Mucosa of rectum (tissue), 2 donors: ENCODE data around the gene PDE4D.

Experiments
- H3K27ac ChIP-seq, 2 donors: one replicate each; pipeline ENCODE4 v1.7.0; 2013; ENCODE audit warnings: inconsistent platforms in 2 of 2, low read depth in 2 of 2, low read length in 2 of 2
- H3K27me3 ChIP-seq, 2 donors: one replicate each; pipeline ENCODE4 v1.7.0; 2013; ENCODE audit warnings: low read length in 2 of 2; ENCODE audit not compliant: control insufficient read depth in 2 of 2, insufficient read depth in 2 of 2
- H3K36me3 ChIP-seq, 2 donors: one replicate each; pipeline ENCODE4 v1.7.0; 2013; ENCODE audit warnings: low read length in 2 of 2; ENCODE audit not compliant: control insufficient read depth in 2 of 2, insufficient read depth in 2 of 2
- H3K4me1 ChIP-seq, 2 donors: one replicate each; pipeline ENCODE4 v1.7.0; 2013; ENCODE audit warnings: low read length in 2 of 2, mild to moderate bottlenecking in 1 of 2; ENCODE audit not compliant: control insufficient read depth in 2 of 2, insufficient read depth in 2 of 2
- H3K4me3 ChIP-seq, 2 donors: one replicate each; pipeline ENCODE4 v1.7.0; 2013; ENCODE audit warnings: low read length in 2 of 2
- H3K9ac ChIP-seq, 2 donors: one replicate each; pipeline ENCODE4 v1.7.0; 2013; ENCODE audit warnings: low read length in 2 of 2, low read depth in 1 of 2, mild to moderate bottlenecking in 1 of 2
- H3K9me3 ChIP-seq, 2 donors: one replicate each; pipeline ENCODE4 v1.7.0; 2013; ENCODE audit warnings: low read length in 2 of 2; ENCODE audit not compliant: control insufficient read depth in 2 of 2
- donor health status: healthy.
- donor health status: Normal muscosa, but diverticular disease.

The PDE4D gene

GRCh38 chr5:59656351-59657254 is 236.9 kb downstream of the PDE4D start:
- H3K4me1 ChIP-seq: peaks cover 7 to 9% of the 10 kb centered on the region in 2 donors
- no peak overlapping the region for H3K9ac ChIP-seq
- H3K36me3 ChIP-seq: no peaks in the 10 kb centered on the region
- no peaks in the 10 kb centered on the region for H3K9me3 ChIP-seq
- no peaks in the 10 kb centered on the region for H3K27me3 ChIP-seq
- H3K27ac ChIP-seq: no peak overlapping the region
- no peak overlapping the region for H3K4me3 ChIP-seq

GRCh38 chr5:59655693-59656309 is 237.7 kb downstream of the PDE4D start:
- Histone ChIP-seq H3K4me1 (peaks cover 3 to 9% of the 10 kb centered on the region in 2 donors), H3K9me3 (no peaks in the 10 kb centered on the region), H3K36me3 (no peaks in the 10 kb centered on the region), H3K9ac (no peak overlapping the region), H3K4me3 (no peak overlapping the region), H3K27ac (no peak overlapping the region), H3K27me3 (no peaks in the 10 kb centered on the region)

- H3K36me3 ChIP-seq: no peaks in the 10 kb centered on the region
- H3K4me3 ChIP-seq: no peak overlapping the region
- H3K9ac ChIP-seq: no peak overlapping the region
- no peaks in the 10 kb centered on the region for H3K27me3 ChIP-seq
- H3K4me1 ChIP-seq: peaks cover 1 to 6% of the 10 kb centered on the region in 2 donors
- H3K27ac ChIP-seq: no peak overlapping the region
- no peaks in the 10 kb centered on the region for H3K9me3 ChIP-seq
Measured at GRCh38 chr5:59654691-59655090, 238.8 kb downstream of the PDE4D start.

GRCh38 chr5:59652449-59652848 is 241.1 kb downstream of the PDE4D start:
- H3K4me3 ChIP-seq: no peak overlapping the region
- no peak overlapping the region for H3K9ac ChIP-seq
- H3K27ac ChIP-seq: no peak overlapping the region
- H3K4me1 ChIP-seq: peaks cover 0 to 15% of the 10 kb centered on the region in 2 donors
- no peaks in the 10 kb centered on the region for H3K9me3 ChIP-seq
- no peaks in the 10 kb centered on the region for H3K36me3 ChIP-seq
- no peaks in the 10 kb centered on the region for H3K27me3 ChIP-seq

GRCh38 chr5:59648949-59649921 is 244.3 kb downstream of the PDE4D start:
- Histone ChIP-seq H3K9ac (no peak overlapping the region), H3K27me3 (no peaks in the 10 kb centered on the region), H3K36me3 (no peaks in the 10 kb centered on the region), H3K27ac (peak overlapping the region; percentile 73 to 75), H3K9me3 (no peaks in the 10 kb centered on the region), H3K4me1 (peaks cover 0 to 12% of the 10 kb centered on the region in 2 donors), H3K4me3 (peak overlapping the region in 1 of 2 donors; percentile 20)

GRCh38 chr5:59648038-59648831 is 245.3 kb downstream of the PDE4D start:
- no peaks in the 10 kb centered on the region for H3K27me3 ChIP-seq
- peaks cover 0 to 9% of the 10 kb centered on the region in 2 donors for H3K4me1 ChIP-seq
- H3K36me3 ChIP-seq: no peaks in the 10 kb centered on the region
- H3K9me3 ChIP-seq: no peaks in the 10 kb centered on the region
- H3K4me3 ChIP-seq: no peak overlapping the region
- H3K9ac ChIP-seq: no peak overlapping the region
- H3K27ac ChIP-seq: peak overlapping the region; percentile 73 to 75

GRCh38 chr5:59645380-59645779 is 248.1 kb downstream of the PDE4D start:
- no peaks in the 10 kb centered on the region for H3K36me3 ChIP-seq
- H3K9me3 ChIP-seq: no peaks in the 10 kb centered on the region
- no peak overlapping the region for H3K27ac ChIP-seq
- no peak overlapping the region for H3K4me3 ChIP-seq
- no peak overlapping the region for H3K9ac ChIP-seq
- peaks cover 0 to 9% of the 10 kb centered on the region in 2 donors for H3K4me1 ChIP-seq
- no peaks in the 10 kb centered on the region for H3K27me3 ChIP-seq

GRCh38 chr5:59640411-59640810 is 253.1 kb downstream of the PDE4D start:
- H3K27me3 ChIP-seq: no peaks in the 10 kb centered on the region
- H3K9ac ChIP-seq: no peak overlapping the region
- no peaks in the 10 kb centered on the region for H3K4me1 ChIP-seq
- no peaks in the 10 kb centered on the region for H3K9me3 ChIP-seq
- no peak overlapping the region for H3K27ac ChIP-seq
- no peaks in the 10 kb centered on the region for H3K36me3 ChIP-seq
- H3K4me3 ChIP-seq: no peak overlapping the region

GRCh38 chr5:59637884-59638580 is 255.5 kb downstream of the PDE4D start:
- H3K9me3 ChIP-seq: no peaks in the 10 kb centered on the region

More at GRCh38 chr5:59637884-59638580, 255.5 kb downstream of the PDE4D start:
- no peak overlapping the region for H3K4me3 ChIP-seq
- H3K9ac ChIP-seq: no peak overlapping the region
- no peaks in the 10 kb centered on the region for H3K27me3 ChIP-seq
- H3K27ac ChIP-seq: no peak overlapping the region
- no peaks in the 10 kb centered on the region for H3K4me1 ChIP-seq
- no peaks in the 10 kb centered on the region for H3K36me3 ChIP-seq
